MG63 (cell line): Measurements from ENCODE around the gene FRY. TPM values are rescaled to one million over a fixed set of nuclear protein-coding genes. Genes with fewer than 3 reads are reported as not detected.
A peak's percentile ranks its signal among the peaks of the same experiment; 100 is the strongest.

Source experiments
- DNase-seq: peaks from one replicate; pipeline ENCODE4 v3.0.0-alpha.2; 2020
- H3K27me3 ChIP-seq: fragments of 250-450 bp; sonication (Bioruptor Pico); 2 replicates; pipeline ENCODE4 v1.5.1; 2020; ENCODE audit warnings: mild to moderate bottlenecking, moderate library complexity
- H3K36me3 ChIP-seq: fragments of 250-450 bp; sonication (Bioruptor Pico); 2 replicates; pipeline ENCODE4 v1.5.1; 2020; ENCODE audit warnings: mild to moderate bottlenecking, moderate library complexity
- H3K4me3 ChIP-seq: fragments of 250-450 bp; sonication (Bioruptor Pico); 2 replicates; pipeline ENCODE4 v1.5.1; 2020; ENCODE audit warnings: mild to moderate bottlenecking, moderate library complexity
- H3K9me3 ChIP-seq: fragments of 250-450 bp; sonication (Bioruptor Pico); 2 replicates; pipeline ENCODE4 v1.5.1; 2020; ENCODE audit warnings: mild to moderate bottlenecking, moderate library complexity
- total RNA-seq: library from RNA; depleted of rRNA; stranded (reverse); fragments of >200 nt; shearing (Covaris generic); gene quantifications from 2 replicates; pipeline ENCODE4 v1.2.3, GENCODE V29; 2014; ENCODE audit warnings: low replicate concordance

Gene FRY
- total RNA-seq, 1 experiment from 2014 or later = 0.79 TPM

GRCh38 chr13:32195713-32196112 is 164.1 kb downstream of the FRY start:
- no peak for DNase-seq
- Histone ChIP-seq H3K27me3 (no peaks in the 10 kb centered on the region), H3K36me3 (no peaks in the 10 kb centered on the region), H3K4me3 (no peak overlapping the region), H3K9me3 (no peaks in the 10 kb centered on the region)

DNA sequence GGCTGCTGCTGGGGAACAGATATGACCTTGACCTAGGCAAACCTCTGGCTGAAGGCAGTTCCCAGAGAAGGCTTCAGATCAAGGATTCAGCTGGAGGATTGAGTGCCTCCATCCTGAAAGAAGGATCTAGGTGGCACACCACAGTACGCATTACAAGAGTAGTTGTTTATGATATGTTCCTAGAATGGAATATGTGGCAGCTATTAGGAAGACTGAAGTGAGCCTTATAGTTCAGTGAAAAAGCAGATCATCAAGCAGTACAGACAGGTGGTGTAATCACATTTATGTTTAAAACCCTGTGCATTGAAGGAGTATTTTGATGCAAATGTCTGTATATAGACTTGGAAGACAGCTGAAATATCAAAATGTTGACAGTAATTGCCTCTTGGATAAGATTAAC is 167.6 kb downstream of the FRY start:
- DNase-seq = no peak
- Histone ChIP-seq H3K9me3 (no peaks in the 10 kb centered on the region), H3K36me3 (no peaks in the 10 kb centered on the region), H3K4me3 (no peak overlapping the region), H3K27me3 (no peaks in the 10 kb centered on the region)

DNA sequence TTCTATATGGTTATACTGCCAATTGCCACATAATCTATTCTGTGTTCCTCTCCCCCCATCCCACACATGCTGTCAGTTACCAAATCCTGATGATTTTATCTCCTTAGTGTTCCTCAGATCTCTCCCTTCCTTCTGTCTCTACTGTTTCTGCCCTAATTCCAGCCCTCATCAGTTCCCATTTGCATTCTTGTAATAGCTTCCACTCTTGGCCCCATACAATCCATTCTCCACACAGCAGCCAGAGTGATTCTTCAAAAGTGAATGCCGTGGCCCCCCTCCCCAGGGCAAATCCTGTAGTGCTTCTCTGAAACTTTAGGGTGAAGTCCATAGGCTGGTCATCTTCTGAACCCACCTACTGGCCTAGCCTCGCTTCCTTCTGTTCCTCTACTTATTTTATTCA is 169.2 kb downstream of the FRY start:
- Histone ChIP-seq H3K27me3 (no peaks in the 10 kb centered on the region), H3K36me3 (no peaks in the 10 kb centered on the region), H3K9me3 (no peaks in the 10 kb centered on the region), H3K4me3 (no peak overlapping the region)
- DNase-seq = no peak

DNA sequence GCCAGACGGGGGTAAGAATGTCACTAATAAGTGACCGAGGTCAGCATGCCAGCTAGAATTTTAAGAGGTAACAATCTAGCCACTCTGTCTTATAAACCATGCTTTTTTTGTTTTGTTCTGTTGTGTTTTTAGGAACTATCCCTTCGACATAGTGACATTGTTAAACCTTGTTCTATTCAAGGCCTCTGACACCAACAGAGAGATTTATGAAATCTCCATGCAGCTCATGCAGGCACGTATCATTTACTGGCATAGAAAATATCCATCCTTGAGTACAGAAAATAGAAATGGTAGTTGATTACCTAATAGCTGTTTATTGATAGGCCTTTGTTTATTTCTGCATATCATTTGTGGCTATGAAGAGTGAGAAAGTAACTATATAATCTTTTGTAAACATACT is 170.2 kb downstream of the FRY start:
- DNase-seq = no peak
- H3K36me3 ChIP-seq = no peaks in the 10 kb centered on the region
- H3K4me3 ChIP-seq = no peak overlapping the region
- no peaks in the 10 kb centered on the region for H3K27me3 ChIP-seq
- H3K9me3 ChIP-seq = no peaks in the 10 kb centered on the region

DNA sequence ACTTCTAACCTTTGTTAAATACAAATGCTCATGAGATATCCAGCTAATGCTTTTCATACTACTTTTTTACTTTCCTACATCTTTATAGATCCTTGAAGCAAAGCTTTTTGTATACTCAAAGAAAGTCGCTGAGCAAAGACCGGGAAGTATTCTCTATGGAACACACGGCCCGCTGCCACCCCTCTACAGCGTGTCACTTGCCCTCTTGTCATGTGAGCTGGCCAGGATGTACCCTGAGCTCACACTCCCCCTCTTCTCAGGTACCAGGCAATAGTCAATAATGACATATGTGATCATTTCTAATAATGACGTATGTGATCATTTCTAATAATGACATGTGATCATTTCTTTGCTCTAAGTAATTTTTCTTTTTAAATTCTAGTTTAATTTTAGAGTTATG is 170.7 kb downstream of the FRY start:
- no peak for DNase-seq
- Histone ChIP-seq H3K36me3 (no peaks in the 10 kb centered on the region), H3K4me3 (no peak overlapping the region), H3K27me3 (no peaks in the 10 kb centered on the region), H3K9me3 (no peaks in the 10 kb centered on the region)

DNA sequence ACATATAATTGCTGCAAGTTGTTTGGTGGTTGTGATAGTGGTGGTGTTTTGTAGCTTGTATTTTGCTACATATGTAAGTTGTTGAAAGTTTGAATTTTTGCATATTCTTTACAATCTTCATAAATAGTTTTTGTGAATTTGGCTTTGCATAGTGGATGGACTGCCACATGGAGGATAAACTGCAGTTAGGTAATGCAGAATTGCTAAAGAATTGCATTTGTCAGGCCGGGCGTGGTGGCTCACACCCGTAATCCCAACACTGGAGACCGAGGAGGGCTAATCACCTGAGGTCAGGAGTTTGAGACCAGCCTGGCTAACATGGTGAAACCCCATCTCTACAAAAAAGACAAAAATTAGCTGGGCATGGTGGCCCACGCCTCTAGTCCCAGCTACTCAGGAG is 171.6 kb downstream of the FRY start:
- Histone ChIP-seq H3K4me3 (no peak overlapping the region), H3K36me3 (no peaks in the 10 kb centered on the region), H3K27me3 (no peaks in the 10 kb centered on the region), H3K9me3 (no peaks in the 10 kb centered on the region)
- no peak for DNase-seq

DNA sequence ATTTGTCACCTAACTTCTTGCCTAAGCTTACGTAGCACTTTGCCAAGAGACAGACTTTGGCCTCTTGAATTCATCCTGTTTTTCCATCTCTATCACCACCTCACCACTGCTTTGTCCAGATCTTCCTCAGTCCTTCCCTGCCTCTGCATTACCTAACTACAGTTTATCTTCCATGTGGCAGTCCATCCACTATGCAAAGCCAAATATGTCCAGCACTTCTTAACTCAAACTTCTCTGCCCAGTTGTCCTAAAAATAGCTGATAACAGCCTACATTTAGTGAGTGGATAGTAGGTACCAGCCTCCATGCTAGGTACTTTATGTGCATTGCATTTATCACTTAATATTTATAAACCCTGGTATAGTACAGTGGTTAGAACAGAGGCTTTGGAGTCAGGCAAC is 172.2 kb downstream of the FRY start:
- Histone ChIP-seq H3K4me3 (no peak overlapping the region), H3K27me3 (no peaks in the 10 kb centered on the region), H3K36me3 (no peaks in the 10 kb centered on the region), H3K9me3 (no peaks in the 10 kb centered on the region)
- DNase-seq = no peak

DNA sequence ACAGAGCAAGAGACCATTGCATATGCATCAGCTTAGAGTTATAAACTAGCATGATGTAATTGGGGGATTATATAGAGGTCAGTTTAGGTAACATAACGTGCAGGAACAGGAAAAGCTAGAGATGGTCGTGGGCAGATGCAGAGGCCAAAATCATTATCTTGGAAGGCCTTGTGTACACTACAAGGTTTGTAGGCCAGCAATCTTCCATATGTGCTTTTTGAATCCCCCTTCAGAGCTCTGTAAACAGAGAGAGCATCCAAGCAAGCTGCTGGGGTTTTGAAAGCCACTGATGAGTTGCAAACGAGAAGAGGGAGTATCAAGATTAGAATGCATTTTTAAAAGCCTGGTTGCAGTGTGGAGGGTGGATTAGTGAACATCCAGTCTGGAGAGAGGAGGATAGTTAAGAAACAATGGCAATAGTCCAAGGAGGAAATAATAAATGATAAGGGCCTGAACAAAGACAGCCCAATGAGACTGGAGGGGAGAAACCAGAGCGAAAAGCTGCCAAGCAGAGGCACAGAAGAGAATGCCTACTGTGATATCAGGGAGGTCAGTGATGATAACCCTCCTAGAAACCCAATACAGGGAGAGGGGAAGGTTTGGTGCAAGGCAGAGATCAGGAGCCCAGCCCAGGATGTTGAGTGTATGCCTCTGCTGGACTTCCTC is 174.0 kb downstream of the FRY start:
- no peak for DNase-seq
- H3K4me3 ChIP-seq = no peak overlapping the region
- no peaks in the 10 kb centered on the region for H3K36me3 ChIP-seq
- H3K27me3 ChIP-seq = no peaks in the 10 kb centered on the region
- H3K9me3 ChIP-seq = no peaks in the 10 kb centered on the region

GRCh38 chr13:32206097-32206740 is 174.6 kb downstream of the FRY start:
- Histone ChIP-seq H3K4me3 (no peak overlapping the region), H3K36me3 (no peaks in the 10 kb centered on the region)
- DNase-seq = no peak

GRCh38 chr13:32208860-32209259 is 177.3 kb downstream of the FRY start:
- Histone ChIP-seq H3K36me3 (no peaks in the 10 kb centered on the region), H3K27me3 (no peaks in the 10 kb centered on the region), H3K9me3 (no peaks in the 10 kb centered on the region), H3K4me3 (no peak overlapping the region)
- DNase-seq = no peak

More at GRCh38 chr13:32206097-32206740, 174.6 kb downstream of the FRY start:
- no peaks in the 10 kb centered on the region for H3K27me3 ChIP-seq
- H3K9me3 ChIP-seq = no peaks in the 10 kb centered on the region

DNA sequence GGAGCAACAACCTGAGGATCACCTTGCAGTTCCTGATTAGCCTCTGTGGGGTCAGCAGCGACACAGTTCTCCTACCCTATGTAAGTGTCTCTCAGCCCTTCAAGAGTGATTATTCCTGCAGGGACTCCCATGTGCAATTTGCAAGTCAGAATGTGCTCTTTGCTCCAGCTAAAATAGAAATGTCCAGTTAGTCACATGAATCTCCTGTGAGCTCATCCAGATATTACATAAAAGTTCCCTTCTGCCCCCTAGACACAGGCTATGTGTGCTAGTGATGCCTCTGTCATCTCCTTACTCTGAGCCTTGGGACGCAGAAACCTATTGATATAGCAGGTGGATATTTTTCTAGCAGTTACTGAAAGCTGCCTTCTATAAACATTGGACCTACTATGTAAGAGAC is 178.1 kb downstream of the FRY start:
- no peaks in the 10 kb centered on the region for H3K9me3 ChIP-seq
- no peak overlapping the region for H3K4me3 ChIP-seq
- no peak for DNase-seq
- H3K27me3 ChIP-seq = no peaks in the 10 kb centered on the region
- no peaks in the 10 kb centered on the region for H3K36me3 ChIP-seq

- no peak overlapping the region for H3K4me3 ChIP-seq
- H3K27me3 ChIP-seq = no peaks in the 10 kb centered on the region
- DNase-seq = no peak
- H3K9me3 ChIP-seq = no peaks in the 10 kb centered on the region
- no peaks in the 10 kb centered on the region for H3K36me3 ChIP-seq
Measured at GRCh38 chr13:32210101-32210500, 178.5 kb downstream of the FRY start.

DNA sequence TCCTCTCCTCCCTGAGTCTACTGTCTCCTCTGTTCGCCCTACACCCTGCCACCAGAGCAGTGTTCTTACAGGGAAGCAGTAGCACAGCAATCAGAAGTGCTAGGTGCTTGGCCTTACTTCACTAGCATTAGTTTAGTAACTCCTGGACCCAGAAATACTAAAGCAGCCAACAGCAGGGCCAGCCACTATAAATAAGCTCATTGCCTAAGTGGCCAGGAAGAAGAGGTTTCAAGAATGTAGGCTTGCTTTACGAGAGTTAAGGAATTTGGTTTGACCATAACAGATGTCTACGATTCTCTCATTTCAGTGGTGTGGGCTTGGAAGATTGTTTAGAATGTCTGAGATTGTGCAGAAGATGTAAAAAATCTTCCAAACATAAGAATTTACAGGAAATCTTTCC is 180.2 kb downstream of the FRY start:
- Histone ChIP-seq H3K27me3 (no peaks in the 10 kb centered on the region), H3K4me3 (no peak overlapping the region), H3K36me3 (no peaks in the 10 kb centered on the region), H3K9me3 (no peaks in the 10 kb centered on the region)
- peak; percentile 60 for DNase-seq

DNA sequence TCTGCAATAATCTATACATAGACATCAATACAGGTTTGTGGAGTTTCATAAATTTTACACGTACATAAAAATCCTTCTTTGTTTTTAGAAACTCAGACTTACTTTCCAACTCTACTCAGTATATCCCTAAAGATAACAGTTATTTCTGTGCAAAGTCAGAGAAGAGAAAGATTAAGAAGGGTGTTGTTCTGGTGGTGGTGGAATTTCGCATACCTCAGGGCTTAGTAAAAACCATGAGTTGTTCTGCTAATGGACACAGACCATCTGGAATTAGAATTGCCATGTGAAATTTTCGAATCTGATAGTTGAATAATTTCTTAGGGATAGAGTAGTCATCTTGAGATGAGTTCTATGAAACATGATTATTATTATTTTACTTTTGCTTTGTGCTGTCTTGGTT is 180.8 kb downstream of the FRY start:
- Histone ChIP-seq H3K4me3 (no peak overlapping the region), H3K27me3 (no peaks in the 10 kb centered on the region), H3K36me3 (no peaks in the 10 kb centered on the region), H3K9me3 (no peaks in the 10 kb centered on the region)
- no peak for DNase-seq

- DNase-seq = no peak
- no peak overlapping the region for H3K4me3 ChIP-seq
- no peaks in the 10 kb centered on the region for H3K9me3 ChIP-seq
- H3K36me3 ChIP-seq = no peaks in the 10 kb centered on the region
- H3K27me3 ChIP-seq = no peaks in the 10 kb centered on the region
Measured at GRCh38 chr13:32213626-32214025, 182.1 kb downstream of the FRY start.

- Histone ChIP-seq H3K4me3 (no peak overlapping the region), H3K36me3 (no peaks in the 10 kb centered on the region), H3K27me3 (no peaks in the 10 kb centered on the region), H3K9me3 (no peaks in the 10 kb centered on the region)
- no peak for DNase-seq
Measured at GRCh38 chr13:32214071-32214470, 182.5 kb downstream of the FRY start.

DNA sequence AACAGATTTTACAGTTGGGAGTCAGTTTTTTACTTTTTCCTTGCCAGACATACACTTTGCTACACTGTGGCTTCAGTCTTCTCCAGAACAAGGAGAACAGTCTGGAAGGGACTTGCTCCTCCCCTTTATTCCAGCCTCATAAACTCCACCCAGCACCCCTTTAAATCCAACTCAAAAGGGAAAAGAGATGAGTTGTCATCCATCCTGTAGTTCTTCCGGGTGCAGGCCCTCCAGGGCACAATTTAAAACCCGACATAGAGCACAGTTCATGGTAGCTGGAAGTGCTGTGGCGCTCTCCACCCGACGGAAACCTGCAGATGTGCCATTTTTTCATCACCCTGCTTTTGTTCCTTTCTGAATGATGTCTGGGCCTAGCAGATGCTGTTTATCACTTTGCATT is 184.7 kb downstream of the FRY start:
- Histone ChIP-seq H3K4me3 (no peak overlapping the region), H3K27me3 (no peaks in the 10 kb centered on the region), H3K9me3 (no peaks in the 10 kb centered on the region), H3K36me3 (no peaks in the 10 kb centered on the region)
- no peak for DNase-seq

DNA sequence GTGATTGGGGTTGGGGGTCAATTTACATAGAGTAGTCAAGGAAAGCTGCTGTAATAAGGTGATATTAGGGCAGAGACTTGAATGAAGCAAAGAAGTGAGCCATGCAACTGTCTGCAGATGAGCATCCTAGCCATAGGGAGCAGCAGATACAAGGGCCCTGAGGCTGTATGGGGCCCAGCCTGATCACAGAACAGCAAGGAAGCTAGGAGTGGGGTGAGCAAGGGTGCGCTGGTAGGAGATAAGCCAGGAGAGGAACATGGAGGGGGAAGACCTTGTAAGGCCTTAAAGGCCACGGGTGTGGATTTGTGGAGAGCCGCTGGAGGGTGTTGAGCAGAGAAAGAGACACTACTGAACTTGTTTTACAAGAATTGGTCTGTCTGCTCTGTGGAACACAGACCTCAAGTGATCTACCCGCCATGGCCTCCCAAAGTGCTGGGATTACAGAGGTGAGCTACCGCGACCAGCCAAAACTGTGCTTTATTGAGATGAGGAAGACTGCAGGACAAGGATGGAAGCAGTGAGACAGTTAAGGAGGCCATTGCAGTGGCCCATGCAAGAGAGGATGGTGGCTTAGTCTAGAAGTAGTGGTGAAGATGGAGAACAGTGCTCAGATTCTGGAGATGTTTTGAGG is 190.6 kb downstream of the FRY start:
- Histone ChIP-seq H3K27me3 (no peaks in the 10 kb centered on the region), H3K4me3 (no peak overlapping the region), H3K9me3 (no peaks in the 10 kb centered on the region), H3K36me3 (no peaks in the 10 kb centered on the region)
- DNase-seq = no peak
